Panc1 (cell line): Measurements from ENCODE around the gene BAIAP2L2. TPM values are rescaled to one million over a fixed set of nuclear protein-coding genes. Genes with fewer than 3 reads are reported as not detected.

ENCODE experiments used
- ATAC-seq: fragments of 200-7000 bp; cut with Tn5 transposase; 2 replicates; pipeline ENCODE4 v1.9.1; 2020; ENCODE audit warnings: mild to moderate bottlenecking, moderate library complexity
- BruUV-seq: library from RNA; stranded (reverse); fragments of 400-500 nt; replicated peaks from 2 replicates; lab custom pipeline; 2021; lab: Mats Ljungman, UMichigan
- CTCF ChIA-PET: fragments of 300-600 bp; sonication (Branson Sonifier 250); formaldehyde crosslinking; loops from one replicate; lab custom pipeline; 2022; ENCODE audit warnings: antibody characterized with exemption; lab: Charles Lee
- POLR2A ChIA-PET: fragments of 300-600 bp; sonication (Branson Sonifier 250); formaldehyde crosslinking; loops from one replicate; lab custom pipeline; 2022; ENCODE audit warnings: antibody characterized with exemption; lab: Charles Lee
- DNase-seq: peaks from one replicate; pipeline ENCODE4 v3.0.0-alpha.2; 2010; ENCODE audit warnings: low read depth, low spot score
- H3K27ac ChIP-seq: 2 replicates; pipeline ENCODE4 v1.5.1; 2011; ENCODE audit warnings: mild to moderate bottlenecking, low read length, inconsistent platforms
- H3K27me3 ChIP-seq: fragments of 200-500 bp; sonication (Bioruptor generic); 2 replicates; pipeline ENCODE4 v1.6.0; 2014; ENCODE audit warnings: low read length, inconsistent platforms; ENCODE audit not compliant: control insufficient read depth, insufficient read depth
- H3K36me3 ChIP-seq: fragments of 200-500 bp; sonication (Bioruptor generic); 2 replicates; pipeline ENCODE4 v1.5.1; 2014; ENCODE audit warnings: inconsistent platforms, mild to moderate bottlenecking, low read length, moderate library complexity; ENCODE audit not compliant: control insufficient read depth, insufficient read depth
- H3K4me1 ChIP-seq: 2 replicates; pipeline ENCODE4 v1.5.1; 2011; ENCODE audit warnings: inconsistent platforms, mild to moderate bottlenecking, low read length, moderate library complexity; ENCODE audit not compliant: control insufficient read depth, insufficient read depth
- H3K4me3 ChIP-seq, 2 experiments: 2 replicates each; pipeline ENCODE4 v1.5.1; 2011 to 2012; ENCODE audit warnings: low read depth in 2 of 2, low read length in 2 of 2, mild to moderate bottlenecking in 2 of 2, inconsistent platforms in 1 of 2, moderate library complexity in 1 of 2
- H3K9me3 ChIP-seq: fragments of 200-500 bp; sonication (Bioruptor generic); 2 replicates; pipeline ENCODE4 v1.5.1; 2014; ENCODE audit warnings: low read depth, mild to moderate bottlenecking, inconsistent platforms, low read length, moderate library complexity; ENCODE audit not compliant: control insufficient read depth, insufficient read depth
- POLR2AphosphoS5 ChIP-seq: IDR thresholded peaks from 2 replicates; pipeline ENCODE4 v1.6.1; 2012; ENCODE audit warnings: mild to moderate bottlenecking, low read depth, low read length, moderate library complexity
- SIN3A ChIP-seq: IDR thresholded peaks from 2 replicates; pipeline ENCODE4 v1.6.1; 2012; ENCODE audit warnings: low read depth, mild to moderate bottlenecking, low read length, moderate library complexity, borderline replicate concordance; ENCODE audit not compliant: insufficient read depth
- TCF7L2 ChIP-seq: IDR thresholded peaks from 2 replicates; pipeline ENCODE4 v1.6.1; 2011; ENCODE audit warnings: mild to moderate bottlenecking, low read depth, low read length, inconsistent platforms
- in situ Hi-C: cut with HindIII; loops from 2 replicates; pipeline ENCODE4 v1.10.0; 2016; ENCODE audit warnings: low sequenced_read_pairs, low pct_unique_long_range_greater_than_20kb
- intact Hi-C: fragments of 100-400 bp; cut with micrococcal nuclease; formaldehyde crosslinking; loops from one replicate; pipeline ENCODE4 v1.10.0; 2022; ENCODE audit not compliant: unreplicated experiment
- total RNA-seq: library from RNA; stranded (reverse); gene quantifications from one replicate; pipeline ENCODE4 v1.2.1, GENCODE V29; 2021; ENCODE audit not compliant: unreplicated experiment
- TF ChIP-seq, protein P1 (sequence below): fragments of 450-650 bp; IDR thresholded peaks from 2 replicates; pipeline ENCODE4 v1.5.1; 2017; ENCODE audit warnings: mild to moderate bottlenecking
- TF ChIP-seq, protein P2 (sequence below), 2 experiments: IDR thresholded peaks; 2 replicates each; pipeline ENCODE4 v1.6.1; 2011 to 2012; ENCODE audit warnings: low read depth in 2 of 2, control low read depth in 1 of 2, low read length in 1 of 2, mild to moderate bottlenecking in 1 of 2, moderate library complexity in 1 of 2; ENCODE audit not compliant: insufficient read depth in 1 of 2

Gene BAIAP2L2
- total RNA-seq, 1 experiment from 2014 or later = 0.18 TPM

DNA sequence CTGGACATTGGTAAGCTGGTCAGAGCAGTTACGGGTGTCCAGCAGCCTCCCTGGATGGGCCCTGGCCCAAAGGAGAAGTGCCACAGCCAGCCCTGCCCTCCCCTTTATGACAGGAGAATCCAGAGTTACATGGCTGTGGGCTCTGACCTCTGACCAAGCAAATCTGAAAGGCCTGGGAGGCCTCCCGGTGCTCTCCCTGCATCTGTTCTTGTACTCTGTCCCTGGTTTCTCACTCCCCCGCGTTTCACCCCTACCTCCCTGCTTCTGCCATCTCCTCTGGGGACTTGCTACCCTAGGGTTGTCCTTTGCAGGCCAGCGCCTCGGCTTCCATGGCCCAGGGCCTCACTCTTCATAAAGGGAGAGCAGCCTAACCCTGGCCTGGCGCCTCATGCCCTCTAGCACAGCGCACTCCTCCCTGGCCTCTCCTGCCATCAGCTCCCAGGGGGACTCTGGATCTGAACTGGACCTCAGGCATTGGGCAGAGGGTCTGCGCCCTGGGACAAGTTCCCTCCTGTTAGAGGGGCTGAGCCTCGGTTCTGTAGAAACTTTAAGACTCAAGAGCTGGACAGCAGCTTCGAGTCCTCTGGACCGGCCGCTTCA, 42.6 kb downstream of the BAIAP2L2 start:
- POLR2A ChIA-PET = no interaction called here
- in situ Hi-C loops = no loop called here
- intact Hi-C loops = no loop called here
- Histone ChIP-seq H3K36me3 (no peaks in the 10 kb centered on the region), H3K27me3 (no peaks in the 10 kb centered on the region), H3K4me1 (no peaks in the 10 kb centered on the region), H3K27ac (no peak overlapping the region), H3K9me3 (no peaks in the 10 kb centered on the region), H3K4me3 (no peak overlapping the region)
- ATAC-seq (no peak), DNase-seq (no peak)
- BruUV-seq = no TSS peak
- TF ChIP-seq, protein P1, sequence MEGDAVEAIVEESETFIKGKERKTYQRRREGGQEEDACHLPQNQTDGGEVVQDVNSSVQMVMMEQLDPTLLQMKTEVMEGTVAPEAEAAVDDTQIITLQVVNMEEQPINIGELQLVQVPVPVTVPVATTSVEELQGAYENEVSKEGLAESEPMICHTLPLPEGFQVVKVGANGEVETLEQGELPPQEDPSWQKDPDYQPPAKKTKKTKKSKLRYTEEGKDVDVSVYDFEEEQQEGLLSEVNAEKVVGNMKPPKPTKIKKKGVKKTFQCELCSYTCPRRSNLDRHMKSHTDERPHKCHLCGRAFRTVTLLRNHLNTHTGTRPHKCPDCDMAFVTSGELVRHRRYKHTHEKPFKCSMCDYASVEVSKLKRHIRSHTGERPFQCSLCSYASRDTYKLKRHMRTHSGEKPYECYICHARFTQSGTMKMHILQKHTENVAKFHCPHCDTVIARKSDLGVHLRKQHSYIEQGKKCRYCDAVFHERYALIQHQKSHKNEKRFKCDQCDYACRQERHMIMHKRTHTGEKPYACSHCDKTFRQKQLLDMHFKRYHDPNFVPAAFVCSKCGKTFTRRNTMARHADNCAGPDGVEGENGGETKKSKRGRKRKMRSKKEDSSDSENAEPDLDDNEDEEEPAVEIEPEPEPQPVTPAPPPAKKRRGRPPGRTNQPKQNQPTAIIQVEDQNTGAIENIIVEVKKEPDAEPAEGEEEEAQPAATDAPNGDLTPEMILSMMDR = no peak
- TF ChIP-seq TCF7L2 (no peak), SIN3A (no peak)
- TF ChIP-seq, protein P2, sequence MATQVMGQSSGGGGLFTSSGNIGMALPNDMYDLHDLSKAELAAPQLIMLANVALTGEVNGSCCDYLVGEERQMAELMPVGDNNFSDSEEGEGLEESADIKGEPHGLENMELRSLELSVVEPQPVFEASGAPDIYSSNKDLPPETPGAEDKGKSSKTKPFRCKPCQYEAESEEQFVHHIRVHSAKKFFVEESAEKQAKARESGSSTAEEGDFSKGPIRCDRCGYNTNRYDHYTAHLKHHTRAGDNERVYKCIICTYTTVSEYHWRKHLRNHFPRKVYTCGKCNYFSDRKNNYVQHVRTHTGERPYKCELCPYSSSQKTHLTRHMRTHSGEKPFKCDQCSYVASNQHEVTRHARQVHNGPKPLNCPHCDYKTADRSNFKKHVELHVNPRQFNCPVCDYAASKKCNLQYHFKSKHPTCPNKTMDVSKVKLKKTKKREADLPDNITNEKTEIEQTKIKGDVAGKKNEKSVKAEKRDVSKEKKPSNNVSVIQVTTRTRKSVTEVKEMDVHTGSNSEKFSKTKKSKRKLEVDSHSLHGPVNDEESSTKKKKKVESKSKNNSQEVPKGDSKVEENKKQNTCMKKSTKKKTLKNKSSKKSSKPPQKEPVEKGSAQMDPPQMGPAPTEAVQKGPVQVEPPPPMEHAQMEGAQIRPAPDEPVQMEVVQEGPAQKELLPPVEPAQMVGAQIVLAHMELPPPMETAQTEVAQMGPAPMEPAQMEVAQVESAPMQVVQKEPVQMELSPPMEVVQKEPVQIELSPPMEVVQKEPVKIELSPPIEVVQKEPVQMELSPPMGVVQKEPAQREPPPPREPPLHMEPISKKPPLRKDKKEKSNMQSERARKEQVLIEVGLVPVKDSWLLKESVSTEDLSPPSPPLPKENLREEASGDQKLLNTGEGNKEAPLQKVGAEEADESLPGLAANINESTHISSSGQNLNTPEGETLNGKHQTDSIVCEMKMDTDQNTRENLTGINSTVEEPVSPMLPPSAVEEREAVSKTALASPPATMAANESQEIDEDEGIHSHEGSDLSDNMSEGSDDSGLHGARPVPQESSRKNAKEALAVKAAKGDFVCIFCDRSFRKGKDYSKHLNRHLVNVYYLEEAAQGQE (IDR thresholded peaks at IDR 0.05; ENCODE audit: insufficient read depth in 1 of 2, low read depth in 2 of 2, low read length in 1 of 2) = no peak
- CTCF ChIA-PET = no interaction called here

DNA sequence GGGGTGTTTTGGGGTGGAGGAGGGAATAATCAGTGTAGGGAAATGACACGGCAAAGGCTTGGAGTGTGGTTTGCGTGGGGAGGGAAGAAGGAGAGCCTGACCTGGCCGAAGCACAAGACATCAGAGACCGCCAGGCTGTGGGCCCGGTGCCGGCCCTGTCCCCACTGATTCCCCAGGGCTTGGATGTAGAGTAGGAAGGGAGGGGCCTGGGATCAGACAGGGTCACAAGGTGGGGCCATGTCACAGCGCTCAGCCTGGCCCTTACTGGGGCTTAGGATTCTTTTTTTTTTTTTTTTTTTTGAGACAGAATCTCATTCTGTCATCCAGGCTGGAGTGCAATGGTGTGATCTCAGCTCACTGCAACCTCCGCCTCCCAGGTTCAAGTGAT, 43.5 kb downstream of the BAIAP2L2 start:
- in situ Hi-C loops = no loop called here
- Histone ChIP-seq H3K36me3 (no peaks in the 10 kb centered on the region), H3K4me3 (no peak overlapping the region), H3K27me3 (no peaks in the 10 kb centered on the region), H3K4me1 (no peaks in the 10 kb centered on the region), H3K9me3 (no peaks in the 10 kb centered on the region), H3K27ac (no peak overlapping the region)
- POLR2A ChIA-PET = no interaction called here
- CTCF ChIA-PET = no interaction called here
- intact Hi-C loops = no loop called here
- BruUV-seq = no TSS peak
- no peak for TF ChIP-seq SIN3A
- TF ChIP-seq, protein P1 = no peak
- TF ChIP-seq POLR2AphosphoS5 = no peak
- TF ChIP-seq TCF7L2 = no peak
- TF ChIP-seq, protein P2 (IDR thresholded peaks at IDR 0.05; ENCODE audit: insufficient read depth in 1 of 2, low read depth in 2 of 2, low read length in 1 of 2) = no peak
- no peak for DNase-seq
- ATAC-seq = no peak
